Measurements from ENCODE around the gene OVOL3. TPM values are rescaled to one million over a fixed set of nuclear protein-coding genes. Genes with fewer than 3 reads are reported as not detected.

Gene OVOL3
- total RNA-seq, 1 donor from 2014 or later = not detected

DNA sequence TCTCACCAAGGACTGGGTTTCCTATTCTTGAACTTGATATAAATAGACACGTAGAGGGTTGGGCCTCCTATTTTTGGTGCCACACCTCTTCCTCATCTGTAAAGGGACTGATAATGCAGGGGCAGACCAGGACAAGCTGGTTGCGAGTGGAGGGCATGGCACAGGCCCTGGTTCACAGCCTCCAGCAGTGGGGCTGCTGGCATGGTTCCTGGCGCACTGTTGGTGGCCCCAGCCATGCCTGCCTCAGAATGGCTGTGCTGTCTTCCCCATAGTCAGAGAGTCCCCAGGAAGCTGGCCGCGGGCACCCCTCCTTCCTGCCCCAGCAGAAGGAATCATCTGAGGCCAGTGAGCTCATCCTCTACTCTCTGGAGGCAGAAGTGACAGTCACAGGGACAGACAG is 10.5 kb upstream of the OVOL3 start:
- peak; percentile 70 for DNase-seq (ENCODE audit: low read depth)

DNA sequence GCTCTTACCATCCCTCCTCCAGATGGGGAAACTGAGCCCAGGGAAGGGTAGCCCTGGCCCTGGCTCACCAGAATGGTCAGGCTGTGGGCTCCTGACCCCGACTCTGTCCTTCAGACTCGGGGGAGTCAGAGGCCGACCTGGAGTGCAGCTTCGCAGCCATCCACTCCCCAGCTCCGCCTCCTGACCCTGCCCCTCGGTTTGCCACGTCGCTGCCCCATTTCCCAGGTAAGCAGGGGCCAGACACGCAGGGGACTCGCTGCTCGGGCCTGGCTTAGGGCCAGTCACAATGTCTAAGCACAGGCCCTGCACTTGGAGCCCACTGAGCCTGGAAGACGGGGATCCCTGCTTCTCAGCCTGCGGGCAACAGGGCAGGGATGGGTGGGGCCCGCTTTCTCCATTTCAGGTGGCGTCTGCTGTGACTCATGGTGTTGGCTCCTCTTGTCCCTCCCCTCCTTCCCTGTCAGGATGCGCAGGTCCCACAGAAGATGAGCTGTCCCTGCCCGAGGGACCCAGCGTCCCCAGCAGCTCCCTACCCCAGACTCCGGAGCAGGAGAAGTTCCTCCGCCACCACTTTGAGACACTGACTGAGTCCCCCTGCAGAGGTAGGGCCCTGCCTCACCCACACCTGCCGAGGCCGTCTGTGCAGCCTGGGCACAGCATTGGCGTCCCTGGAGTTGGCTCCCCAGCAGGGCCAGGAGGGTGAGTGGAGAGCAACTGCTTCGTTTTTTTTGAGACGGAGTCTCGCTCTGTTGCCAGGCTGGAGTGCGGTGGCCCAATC is 9.2 kb upstream of the OVOL3 start:
- DNase-seq (ENCODE audit: low read depth) = no peak

DNA sequence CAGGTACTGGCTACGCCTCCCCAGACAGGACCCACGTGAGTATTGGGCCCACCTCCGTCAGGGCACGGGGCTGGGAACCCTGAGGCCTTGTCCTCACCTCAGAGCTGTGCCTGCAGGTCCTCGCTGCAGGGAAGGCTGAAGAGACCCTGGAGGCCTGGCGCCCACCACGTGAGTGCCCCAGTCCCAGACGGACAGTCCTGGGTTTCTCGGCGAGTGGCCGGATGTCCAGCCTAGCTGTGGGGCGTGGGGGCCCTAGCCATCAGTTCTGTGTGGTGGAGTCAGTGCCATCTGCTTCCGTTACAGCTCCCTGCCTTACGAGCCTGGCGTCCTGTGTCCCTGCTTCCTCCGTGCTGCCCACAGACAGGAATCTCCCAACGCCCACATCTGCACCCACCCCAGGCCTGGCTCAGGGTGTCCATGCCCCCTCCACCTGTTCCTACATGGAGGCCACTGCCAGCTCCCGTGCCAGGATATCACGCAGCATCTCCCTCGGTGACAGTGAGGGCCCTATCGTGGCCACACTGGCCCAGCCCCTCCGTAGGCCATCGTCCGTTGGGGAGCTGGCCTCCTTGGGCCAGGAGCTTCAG is 7.8 kb upstream of the OVOL3 start:
- no peak for DNase-seq (ENCODE audit: low read depth)

DNA sequence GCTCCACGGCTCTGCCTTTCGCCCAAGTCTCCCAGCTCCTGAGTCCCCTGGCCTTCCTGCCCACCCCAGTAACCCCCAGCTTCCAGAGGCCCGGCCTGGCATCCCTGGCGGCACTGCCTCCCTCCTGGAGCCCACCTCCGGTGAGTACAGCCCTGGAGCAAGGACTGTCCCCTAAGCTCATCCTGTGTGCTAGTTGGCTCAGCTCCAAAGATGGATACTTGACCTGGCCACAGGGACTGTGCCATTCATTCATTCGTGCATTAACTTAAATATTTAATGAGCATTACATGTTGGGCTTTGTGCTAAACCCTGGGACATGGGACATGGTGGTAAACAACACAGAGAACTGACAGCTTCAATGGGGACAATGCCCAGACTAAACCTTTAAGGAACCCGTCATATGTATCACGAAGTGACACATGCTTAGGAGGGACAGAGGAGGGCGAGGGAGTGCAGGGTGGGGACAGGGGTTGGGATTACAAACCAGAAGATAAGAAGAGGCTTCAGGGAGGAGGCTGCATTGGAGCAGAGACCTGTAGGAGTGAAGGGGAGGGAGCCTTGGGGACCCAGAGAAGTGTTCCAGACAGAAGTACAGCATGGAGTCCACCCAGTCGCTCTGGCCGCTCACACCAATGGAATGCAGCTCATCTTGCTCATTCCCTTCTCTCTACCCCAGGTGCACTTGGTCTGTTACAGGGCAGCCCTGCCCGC is 6.9 kb upstream of the OVOL3 start:
- no peak for DNase-seq (ENCODE audit: low read depth)

DNA sequence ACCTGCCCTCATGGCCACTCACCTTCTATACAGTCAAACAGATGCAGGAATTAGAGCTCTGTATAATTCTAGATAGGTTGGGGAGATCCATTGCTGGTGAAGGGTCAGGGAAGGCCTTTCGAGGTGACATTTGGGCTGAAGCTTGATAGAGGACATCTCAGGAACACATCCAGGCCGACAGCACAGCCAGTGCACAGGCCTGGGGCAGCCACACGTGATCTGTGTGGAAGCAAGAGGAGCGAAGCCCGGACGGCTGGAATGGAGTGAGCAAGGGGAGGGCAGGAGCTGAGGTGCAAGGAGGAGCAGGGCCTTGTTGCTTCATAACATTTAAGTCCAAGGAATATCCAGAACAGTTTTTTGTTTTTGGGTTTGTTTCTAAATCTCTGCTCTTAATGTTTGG is 4.5 kb upstream of the OVOL3 start:
- no peak for DNase-seq (ENCODE audit: low read depth)

DNA sequence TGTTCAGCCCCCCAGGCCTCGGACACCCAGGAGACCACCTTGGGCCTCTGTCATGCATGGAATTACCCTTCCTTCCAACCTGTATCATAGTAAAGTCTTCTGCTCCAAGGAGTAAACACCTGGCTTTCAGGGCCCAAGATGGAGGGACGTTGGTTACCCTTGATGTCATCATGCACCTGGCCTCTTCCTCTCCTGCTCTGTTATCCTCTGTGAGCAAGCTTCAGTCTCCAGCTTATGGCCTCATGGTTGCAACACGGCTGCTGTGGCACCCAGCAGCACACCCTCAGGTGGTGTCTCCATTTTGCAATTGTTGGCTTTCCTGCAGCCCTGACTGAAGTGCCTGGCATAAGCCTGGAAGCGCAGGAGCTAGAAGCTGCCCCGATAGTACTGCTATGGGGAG is 4.0 kb upstream of the OVOL3 start:
- DNase-seq (ENCODE audit: low read depth) = no peak

DNA sequence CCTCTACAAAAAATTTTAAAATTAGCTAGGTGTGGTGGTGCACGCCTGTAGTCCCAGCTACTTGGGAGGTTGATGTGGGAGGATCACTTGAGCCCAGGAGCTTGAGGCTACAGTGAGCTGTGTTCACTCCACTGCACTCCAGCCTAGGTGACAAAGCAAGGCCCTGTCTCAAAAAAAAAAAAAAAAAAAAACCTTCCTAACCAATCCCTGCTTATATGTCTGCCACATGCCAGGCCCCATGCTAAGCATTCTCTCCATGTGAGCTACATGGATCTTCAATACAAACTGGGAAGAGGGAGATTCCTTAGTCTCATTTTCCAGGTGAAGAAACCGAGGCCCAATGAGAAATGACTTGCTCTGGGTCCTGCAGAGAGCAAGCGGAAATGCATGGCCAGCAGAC is 2.3 kb upstream of the OVOL3 start:
- DNase-seq (ENCODE audit: low read depth) = no peak

DNA sequence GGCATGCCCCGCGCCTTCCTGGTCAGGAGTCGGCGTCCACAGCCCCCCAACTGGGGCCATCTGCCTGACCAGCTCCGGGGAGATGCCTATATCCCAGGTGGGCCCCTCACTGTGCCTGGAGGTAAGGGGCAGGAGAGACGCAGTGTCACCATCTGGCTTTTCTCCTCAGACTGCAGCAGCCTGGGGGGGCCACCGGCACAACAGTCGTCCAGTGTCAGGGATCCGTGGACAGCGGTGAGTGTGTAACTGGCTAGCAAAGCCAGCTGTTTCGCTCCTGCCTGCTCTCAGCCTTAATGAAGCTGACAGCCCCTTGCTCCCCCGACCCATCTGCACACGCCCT is 227 bp downstream of the OVOL3 start:
- DNase-seq (ENCODE audit: low read depth) = no peak

DNA sequence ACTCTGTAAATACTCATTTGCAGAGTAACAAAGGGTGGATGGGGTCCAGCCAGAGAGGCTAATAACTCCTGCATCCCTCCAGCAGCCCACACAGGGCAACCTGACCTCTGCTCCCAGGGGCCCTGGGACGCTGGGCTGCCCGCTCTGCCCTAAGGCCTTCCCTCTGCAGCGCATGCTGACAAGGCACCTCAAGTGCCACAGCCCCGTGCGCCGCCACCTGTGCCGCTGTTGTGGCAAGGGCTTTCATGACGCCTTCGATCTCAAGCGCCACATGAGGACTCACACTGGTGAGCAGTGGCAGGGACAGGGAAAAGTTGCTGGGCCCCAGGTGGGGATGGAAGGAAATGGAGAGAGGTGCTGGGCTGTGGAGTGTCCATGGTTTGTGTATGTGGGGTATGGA is 1.7 kb downstream of the OVOL3 start:
- no peak for DNase-seq (ENCODE audit: low read depth)

DNA sequence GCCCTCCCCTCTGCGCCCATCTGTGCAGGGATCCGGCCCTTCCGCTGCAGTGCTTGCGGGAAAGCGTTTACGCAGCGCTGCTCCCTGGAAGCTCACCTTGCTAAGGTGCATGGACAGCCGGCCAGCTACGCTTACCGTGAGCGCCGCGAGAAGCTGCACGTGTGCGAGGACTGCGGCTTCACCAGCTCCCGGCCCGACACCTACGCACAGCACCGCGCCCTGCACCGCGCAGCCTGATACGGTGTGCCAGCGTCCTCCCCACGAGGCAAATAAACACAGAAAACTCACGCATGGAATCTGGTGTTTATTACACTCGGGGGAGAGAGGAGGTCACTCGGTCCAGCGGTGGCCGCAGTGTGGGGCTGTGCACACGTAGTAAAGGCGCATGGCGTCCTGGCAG is 2.5 kb downstream of the OVOL3 start:
- DNase-seq (ENCODE audit: low read depth) = no peak

DNA sequence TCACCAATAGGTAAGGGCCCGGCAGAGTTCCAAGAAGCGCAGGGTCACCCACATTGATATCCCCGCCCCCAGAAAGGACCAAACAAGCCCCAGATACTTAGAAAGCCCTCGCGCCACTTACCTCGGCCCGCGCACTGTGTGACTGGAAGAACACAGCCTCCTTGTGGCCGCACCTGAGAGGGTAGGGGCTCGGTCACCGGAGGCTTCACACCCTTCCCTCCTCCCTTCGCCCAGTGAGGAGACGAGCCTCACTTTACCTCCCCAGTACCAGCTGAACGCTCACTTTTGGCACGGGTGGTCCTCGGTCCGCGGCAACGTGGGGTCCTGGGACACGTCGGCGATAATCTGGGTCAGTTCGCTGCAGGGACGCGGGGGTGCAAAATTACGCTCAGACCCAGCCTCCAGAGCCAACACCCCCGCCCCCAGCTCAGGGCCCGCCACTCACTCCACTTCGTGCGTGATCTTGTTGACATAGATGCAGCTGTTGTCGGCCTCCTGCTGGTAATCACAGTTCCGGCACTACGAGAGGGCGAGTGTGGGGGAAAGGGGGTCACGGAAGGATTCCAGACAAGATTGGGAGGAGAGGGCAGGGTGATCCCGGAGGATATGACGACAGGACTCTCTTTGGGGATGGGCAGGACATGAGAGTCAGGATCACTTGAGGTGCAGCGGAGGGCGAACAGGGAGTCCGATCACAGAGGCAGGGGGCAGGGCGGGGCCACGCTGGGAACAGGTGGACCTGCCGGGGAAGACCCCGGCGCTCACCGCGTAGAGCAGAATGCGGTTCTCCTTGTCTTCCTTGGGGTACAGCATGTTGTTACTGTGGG is 3.2 kb downstream of the OVOL3 start:
- peak; percentile 78 for DNase-seq (ENCODE audit: low read depth)

DNA sequence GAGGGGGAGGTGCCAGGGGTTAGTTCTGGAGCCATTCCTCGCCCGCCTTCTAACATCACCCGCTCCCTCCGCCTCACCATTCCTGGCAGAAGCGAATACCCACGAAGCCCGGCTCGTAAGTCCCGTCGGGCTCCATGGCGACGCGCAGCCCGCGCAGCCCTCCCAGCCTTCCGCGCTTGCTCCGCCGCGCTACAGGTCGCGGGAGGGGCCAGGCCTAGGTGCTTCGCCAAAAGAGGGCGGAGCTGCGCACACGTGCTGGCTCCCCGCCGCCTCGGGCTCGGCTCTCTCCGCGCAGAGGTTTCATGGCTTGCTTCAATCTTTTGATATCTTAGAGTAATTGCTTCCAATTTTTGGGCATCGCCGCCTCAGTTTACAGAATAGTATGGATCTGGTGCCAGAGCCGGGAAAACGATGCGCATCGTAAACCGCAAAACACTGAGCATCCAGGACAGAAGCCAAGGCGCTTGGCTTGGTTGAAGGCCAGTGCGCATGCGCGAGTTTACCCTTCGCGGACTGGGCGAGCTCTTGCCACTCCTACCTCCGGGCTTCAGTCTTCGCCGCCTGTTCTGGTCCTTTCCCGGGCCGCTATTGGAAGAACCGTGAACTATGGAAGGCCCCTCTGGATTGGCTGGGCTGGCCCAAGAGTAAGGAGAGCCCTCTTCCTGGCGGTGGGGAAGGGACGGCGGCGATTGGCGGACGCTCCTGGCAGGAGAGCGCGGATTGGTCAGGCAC is 3.9 kb downstream of the OVOL3 start, which contains the start of gene POLR2I:
Gene POLR2I, minus strand, starts transcription at position 155 of the 732 bp plus-strand sequence. Its CDS starts 19 bp downstream, at position 136.
- DNase-seq (ENCODE audit: low read depth) = peak; percentile 100

DNA sequence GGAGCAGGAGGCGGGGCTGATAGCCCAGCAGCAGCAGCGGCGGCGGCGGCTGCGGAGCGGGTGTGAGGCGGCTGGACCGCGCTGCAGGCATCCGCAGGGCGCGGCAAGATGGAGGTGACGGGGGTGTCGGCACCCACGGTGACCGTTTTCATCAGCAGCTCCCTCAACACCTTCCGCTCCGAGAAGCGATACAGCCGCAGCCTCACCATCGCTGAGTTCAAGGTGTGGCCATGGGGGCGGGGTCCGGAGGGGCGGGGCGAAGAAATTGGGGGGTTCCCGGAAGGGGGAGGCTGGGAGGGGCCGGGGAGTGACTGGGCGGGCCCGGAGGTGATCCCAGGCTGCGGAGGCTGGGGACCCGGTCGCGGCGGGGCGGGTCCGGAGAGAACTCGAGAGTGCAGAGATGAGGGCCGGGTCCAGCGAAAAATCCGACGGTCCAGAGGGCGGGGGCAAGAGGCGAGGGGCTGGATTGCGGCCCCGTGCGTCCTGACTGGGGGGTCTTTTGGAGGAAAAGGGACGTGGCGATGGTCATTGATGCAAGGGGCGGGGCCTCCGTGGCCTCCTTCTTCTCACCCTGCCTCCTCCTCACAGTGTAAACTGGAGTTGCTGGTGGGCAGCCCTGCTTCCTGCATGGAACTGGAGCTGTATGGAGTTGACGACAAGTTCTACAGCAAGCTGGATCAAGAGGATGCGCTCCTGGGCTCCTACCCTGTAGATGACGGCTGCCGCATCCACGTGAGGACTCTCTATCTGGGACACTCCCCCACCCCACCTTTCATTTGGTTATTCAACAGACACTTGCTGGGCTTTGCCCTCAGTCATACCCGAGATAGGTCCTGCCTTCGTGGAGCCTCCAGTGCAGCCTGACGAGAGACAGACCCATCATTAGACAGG is 4.8 kb downstream of the OVOL3 start, which contains the start of gene TBCB:
Gene TBCB, plus strand, starts transcription at position 16 of the 891 bp plus-strand sequence. Its CDS starts 93 bp downstream, at position 109.
- no peak for DNase-seq (ENCODE audit: low read depth)

DNA sequence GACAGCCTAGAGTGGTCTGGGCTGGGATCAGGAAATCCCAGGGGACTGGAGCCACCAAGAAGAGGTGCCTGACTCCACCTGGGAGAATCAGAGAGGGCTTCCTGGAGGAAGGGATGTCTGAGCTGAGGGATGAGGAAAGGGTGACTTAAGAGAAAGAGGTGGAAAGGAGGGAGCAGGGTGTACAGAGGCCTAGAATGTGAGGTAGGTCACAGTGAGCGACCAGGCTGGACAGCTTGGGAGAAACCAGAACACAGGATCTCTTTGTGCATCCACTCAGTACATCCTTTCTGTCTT is 5.3 kb downstream of the OVOL3 start:
- no peak for DNase-seq (ENCODE audit: low read depth)

DNA sequence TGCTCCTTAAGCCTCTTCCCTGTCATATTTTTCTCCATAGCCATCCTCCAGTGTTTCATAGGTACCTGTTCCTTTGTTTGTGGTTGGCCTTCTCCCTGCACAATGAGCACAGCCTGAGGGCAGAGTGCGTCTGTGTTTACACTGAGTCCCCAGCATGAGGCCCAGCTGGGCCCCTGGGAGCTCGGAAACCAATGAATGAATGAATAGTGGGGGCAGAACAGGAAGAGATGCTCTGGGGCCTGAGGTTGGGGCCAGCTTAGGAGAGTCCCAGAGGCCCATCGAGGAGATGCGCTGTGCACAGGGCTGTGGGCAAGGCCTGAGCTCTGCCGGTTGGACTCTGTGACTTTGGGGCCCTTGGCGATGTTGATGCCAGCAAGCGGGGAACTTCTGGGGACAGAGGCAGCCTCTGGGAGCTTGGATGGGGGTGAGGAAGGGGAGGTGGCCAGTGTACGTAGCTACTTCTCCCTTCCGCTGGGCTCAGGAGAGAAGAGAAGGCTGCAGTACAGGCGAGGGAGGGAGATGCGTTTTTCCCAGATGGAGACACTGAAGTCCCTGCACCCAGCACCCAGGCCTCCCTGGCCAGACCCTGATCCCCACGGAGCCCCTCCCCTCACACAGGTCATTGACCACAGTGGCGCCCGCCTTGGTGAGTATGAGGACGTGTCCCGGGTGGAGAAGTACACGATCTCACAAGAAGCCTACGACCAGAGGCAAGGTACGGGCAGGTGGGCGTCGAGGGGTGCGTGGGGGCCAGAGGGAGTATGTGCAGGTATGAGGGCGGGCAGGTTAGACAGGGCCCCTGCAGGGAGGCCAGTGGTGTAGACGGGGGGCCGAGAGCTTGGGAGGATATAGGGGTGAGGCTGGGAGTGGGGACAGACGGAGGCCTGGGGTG is 9.4 kb downstream of the OVOL3 start:
- no peak for DNase-seq (ENCODE audit: low read depth)

DNA sequence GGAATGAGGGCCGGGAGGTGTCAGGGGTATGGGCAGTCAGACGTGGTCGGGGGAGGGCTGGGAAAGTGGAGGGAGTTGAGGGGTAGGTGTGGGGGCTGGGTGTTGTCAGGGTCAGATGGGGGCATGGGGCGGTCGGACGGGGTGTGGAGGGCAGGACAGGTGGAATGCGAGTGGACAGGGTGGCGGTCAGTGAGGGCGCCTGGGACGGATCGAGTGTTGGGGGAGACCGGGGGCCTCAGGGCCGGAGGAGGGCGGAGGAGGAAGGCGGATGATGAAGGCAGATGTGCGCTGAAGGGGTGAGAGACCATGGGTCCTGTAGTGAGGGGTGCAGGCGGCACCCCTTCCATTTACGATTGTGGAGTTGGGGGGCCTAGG is 10.0 kb downstream of the OVOL3 start:
- DNase-seq (ENCODE audit: low read depth) = no peak

DNA sequence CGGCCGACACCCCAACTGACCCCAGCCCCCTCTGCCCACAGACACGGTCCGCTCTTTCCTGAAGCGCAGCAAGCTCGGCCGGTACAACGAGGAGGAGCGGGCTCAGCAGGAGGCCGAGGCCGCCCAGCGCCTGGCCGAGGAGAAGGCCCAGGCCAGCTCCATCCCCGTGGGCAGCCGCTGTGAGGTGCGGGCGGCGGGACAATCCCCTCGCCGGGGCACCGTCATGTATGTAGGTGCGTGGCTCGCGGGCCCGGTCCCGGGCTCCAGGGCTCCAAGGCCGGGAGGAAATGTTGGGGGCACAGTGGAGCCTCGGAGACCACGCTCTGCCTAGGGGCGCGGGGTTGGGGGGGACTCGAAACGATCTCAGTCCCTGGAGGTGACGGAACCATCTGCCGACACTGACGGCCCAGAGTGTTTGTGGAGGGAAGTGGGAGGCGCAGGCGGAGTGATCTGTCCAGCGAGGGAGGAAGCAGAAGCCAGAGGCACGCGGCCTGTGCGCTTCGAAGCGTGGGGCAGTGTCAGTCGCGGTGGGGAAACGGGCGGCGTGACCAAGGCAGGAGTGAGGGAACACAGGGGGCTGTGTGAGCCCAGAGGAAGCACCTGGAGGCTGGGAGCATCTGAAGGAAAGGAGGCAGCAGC is 10.7 kb downstream of the OVOL3 start:
- DNase-seq (ENCODE audit: low read depth) = no peak

DNA sequence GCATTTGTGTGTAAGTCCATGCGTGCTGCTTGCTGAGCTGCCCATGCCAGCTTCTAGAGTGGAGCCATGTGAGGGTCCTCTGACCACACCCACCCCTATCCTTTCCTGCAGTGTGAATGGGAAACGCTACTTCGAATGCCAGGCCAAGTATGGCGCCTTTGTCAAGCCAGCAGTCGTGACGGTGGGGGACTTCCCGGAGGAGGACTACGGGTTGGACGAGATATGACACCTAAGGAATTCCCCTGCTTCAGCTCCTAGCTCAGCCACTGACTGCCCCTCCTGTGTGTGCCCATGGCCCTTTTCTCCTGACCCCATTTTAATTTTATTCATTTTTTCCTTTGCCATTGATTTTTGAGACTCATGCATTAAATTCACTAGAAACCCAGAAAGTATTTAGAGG is 14.6 kb downstream of the OVOL3 start:
- DNase-seq (ENCODE audit: low read depth) = no peak

DNA sequence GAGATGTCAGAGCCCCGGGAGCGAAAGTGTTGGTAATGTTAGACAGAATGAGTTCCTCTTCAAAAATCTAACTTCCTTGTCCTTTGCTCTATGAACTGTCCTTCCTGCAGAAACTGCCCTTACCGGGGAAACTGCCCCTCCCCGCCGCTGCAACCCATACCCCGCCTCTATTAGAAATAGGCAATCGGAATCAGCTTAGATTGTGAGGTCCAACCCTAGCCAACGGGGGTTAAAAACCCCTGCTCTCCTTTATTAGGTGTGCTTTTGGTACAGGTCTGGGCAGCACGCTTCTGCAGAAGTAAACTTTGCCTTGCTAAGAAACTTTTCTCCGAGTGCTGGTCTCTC is 17.4 kb downstream of the OVOL3 start:
- no peak for DNase-seq (ENCODE audit: low read depth)

Data from myocyte (in vitro differentiated cells).